ENCODE results near the gene HSPE1.

DNA sequence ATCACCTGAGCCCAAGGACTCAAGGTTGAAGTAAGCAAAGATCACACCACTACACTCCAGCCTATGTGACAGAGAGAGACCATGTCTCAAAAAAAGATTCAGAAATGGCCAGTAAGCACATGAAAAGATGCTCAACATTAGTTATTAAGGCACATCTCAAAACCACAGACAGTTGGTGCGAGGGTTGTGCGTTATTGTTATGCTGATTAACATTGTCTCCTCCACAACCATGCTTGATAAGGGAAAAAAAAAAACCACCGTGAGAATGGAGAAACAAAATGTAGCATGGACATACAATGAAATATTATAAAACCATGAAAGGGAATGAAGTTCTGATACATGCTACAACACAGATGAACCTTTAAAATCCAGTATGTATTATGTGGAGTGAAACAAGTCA lies 43.0 kb downstream of the HSPE1 start:
- no peak for TF ChIP-seq CTCF (IDR thresholded peaks at IDR 0.05)
- TF ChIP-seq POLR2A (IDR thresholded peaks at IDR 0.05): no peak
